Measurements from ENCODE around the gene GALNT10. TPM values are rescaled to one million over a fixed set of nuclear protein-coding genes. Genes with fewer than 3 reads are reported as not detected.

The GALNT10 gene
- total RNA-seq, 1 experiment from 2014 or later, result 22.9 TPM

GRCh38 chr5:154419236-154419635 lies 228.7 kb downstream of the GALNT10 start:
- Mint-ChIP-seq H3K4me1 (peaks cover 11% of the 10 kb centered on the region), H3K36me3 (peaks cover 3% of the 10 kb centered on the region; the same call in 1 of the 2 replicates), H3K27ac (no peak overlapping the region), H3K27me3 (ENCODE audit: low read depth) (no peaks in the 10 kb centered on the region), H3K9me3 (peaks cover 11% of the 10 kb centered on the region), H3K4me3 (no peak overlapping the region)
- CTCF ChIA-PET, result no interaction called here
- POLR2A ChIA-PET, result no interaction called here
- ATAC-seq, result no peak
- no peak for DNase-seq (ENCODE audit: low spot score)
- TF ChIP-seq ETV6 (CRISPR knock-in tag; IDR thresholded peaks at IDR 0.05), result no peak
- TF ChIP-seq, protein P1, sequence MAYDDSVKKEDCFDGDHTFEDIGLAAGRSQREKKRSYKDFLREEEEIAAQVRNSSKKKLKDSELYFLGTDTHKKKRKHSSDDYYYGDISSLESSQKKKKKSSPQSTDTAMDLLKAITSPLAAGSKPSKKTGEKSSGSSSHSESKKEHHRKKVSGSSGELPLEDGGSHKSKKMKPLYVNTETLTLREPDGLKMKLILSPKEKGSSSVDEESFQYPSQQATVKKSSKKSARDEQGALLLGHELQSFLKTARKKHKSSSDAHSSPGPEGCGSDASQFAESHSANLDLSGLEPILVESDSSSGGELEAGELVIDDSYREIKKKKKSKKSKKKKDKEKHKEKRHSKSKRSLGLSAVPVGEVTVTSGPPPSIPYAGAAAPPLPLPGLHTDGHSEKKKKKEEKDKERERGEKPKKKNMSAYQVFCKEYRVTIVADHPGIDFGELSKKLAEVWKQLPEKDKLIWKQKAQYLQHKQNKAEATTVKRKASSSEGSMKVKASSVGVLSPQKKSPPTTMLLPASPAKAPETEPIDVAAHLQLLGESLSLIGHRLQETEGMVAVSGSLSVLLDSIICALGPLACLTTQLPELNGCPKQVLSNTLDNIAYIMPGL (CRISPR knock-in tag; IDR thresholded peaks at IDR 0.05), result no peak
- TF ChIP-seq ZNF416 (CRISPR knock-in tag; IDR thresholded peaks at IDR 0.05), result no peak
- TF ChIP-seq, protein P2, sequence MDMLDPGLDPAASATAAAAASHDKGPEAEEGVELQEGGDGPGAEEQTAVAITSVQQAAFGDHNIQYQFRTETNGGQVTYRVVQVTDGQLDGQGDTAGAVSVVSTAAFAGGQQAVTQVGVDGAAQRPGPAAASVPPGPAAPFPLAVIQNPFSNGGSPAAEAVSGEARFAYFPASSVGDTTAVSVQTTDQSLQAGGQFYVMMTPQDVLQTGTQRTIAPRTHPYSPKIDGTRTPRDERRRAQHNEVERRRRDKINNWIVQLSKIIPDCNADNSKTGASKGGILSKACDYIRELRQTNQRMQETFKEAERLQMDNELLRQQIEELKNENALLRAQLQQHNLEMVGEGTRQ (CRISPR knock-in tag; IDR thresholded peaks at IDR 0.05), result no peak
- TF ChIP-seq ZNF317 (CRISPR knock-in tag; IDR thresholded peaks at IDR 0.05; ENCODE audit: borderline replicate concordance, low read depth), result no peak
- no peak for TF ChIP-seq RELA (CRISPR knock-in tag; IDR thresholded peaks at IDR 0.05; ENCODE audit: borderline replicate concordance)
- no peak for TF ChIP-seq TEAD1 (CRISPR knock-in tag; IDR thresholded peaks at IDR 0.05)
- no peak for TF ChIP-seq MLX (CRISPR knock-in tag; IDR thresholded peaks at IDR 0.05)
- TF ChIP-seq CTCF (IDR thresholded peaks at IDR 0.05), result no peak
- no peak for TF ChIP-seq ESRRA (CRISPR knock-in tag; IDR thresholded peaks at IDR 0.05; ENCODE audit: borderline replicate concordance)

DNA sequence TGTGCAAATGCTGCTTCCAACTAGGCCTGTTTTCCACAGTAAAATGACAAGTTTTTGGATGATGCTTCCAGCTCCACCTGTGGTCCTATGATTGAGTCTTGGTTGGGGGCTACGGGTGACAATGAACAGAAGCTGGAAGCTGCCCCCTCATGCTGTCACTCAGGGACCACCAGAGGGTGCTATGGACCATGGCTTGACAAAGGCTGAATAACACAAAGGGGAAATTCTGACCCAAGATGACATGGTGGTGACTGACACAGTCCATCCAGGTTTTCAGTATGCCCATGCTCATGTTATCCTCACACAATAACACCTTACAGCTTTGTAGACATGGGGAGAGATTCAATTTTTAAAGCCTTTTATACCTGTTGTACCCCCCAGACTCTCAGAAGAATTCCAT lies 231.3 kb downstream of the GALNT10 start:
- H3K4me3 Mint-ChIP-seq, result no peak overlapping the region
- peaks cover 11% of the 10 kb centered on the region for H3K4me1 Mint-ChIP-seq
- H3K9me3 Mint-ChIP-seq, result peaks cover 11% of the 10 kb centered on the region
- POLR2A ChIA-PET, result no interaction called here
- H3K36me3 Mint-ChIP-seq, result peaks cover 3% of the 10 kb centered on the region; the same call in 1 of the 2 replicates
- H3K27ac Mint-ChIP-seq, result no peak overlapping the region
- CTCF ChIA-PET, result interaction anchor here (0.6 to 2.6 kb wide), 26 partner anchors 10 to 552 kb away, joined by 3 to 20 read pairs (median 4); partner anchors contain the start of genes FAM114A2 and MFAP3
- TF ChIP-seq CTCF (IDR thresholded peaks at IDR 0.05) (peak; percentile 48; the same call in 1 of the 2 replicates), ZNF232 (CRISPR knock-in tag; IDR thresholded peaks at IDR 0.05) (no peak)
- DNase-seq (ENCODE audit: low spot score), result peak; percentile 65
- peak; percentile 86 for ATAC-seq
- no peaks in the 10 kb centered on the region for H3K27me3 Mint-ChIP-seq (ENCODE audit: low read depth)

GRCh38 chr5:154422298-154422697 lies 231.8 kb downstream of the GALNT10 start:
- Mint-ChIP-seq H3K4me1 (peaks cover 11% of the 10 kb centered on the region), H3K4me3 (no peak overlapping the region), H3K36me3 (peaks cover 3% of the 10 kb centered on the region; the same call in 1 of the 2 replicates), H3K9me3 (peaks cover 11% of the 10 kb centered on the region), H3K27me3 (ENCODE audit: low read depth) (no peaks in the 10 kb centered on the region), H3K27ac (no peak overlapping the region)
- no peak for ATAC-seq
- POLR2A ChIA-PET, result no interaction called here
- no peak for DNase-seq (ENCODE audit: low spot score)
- CTCF ChIA-PET, result interaction anchor here (0.6 to 2.6 kb wide), 22 partner anchors 17 to 551 kb away, joined by 3 to 20 read pairs (median 4); partner anchors contain the start of genes FAM114A2 and MFAP3
- no peak for TF ChIP-seq ESRRA (CRISPR knock-in tag; IDR thresholded peaks at IDR 0.05; ENCODE audit: borderline replicate concordance)
- no peak for TF ChIP-seq CREM (CRISPR knock-in tag; IDR thresholded peaks at IDR 0.05)
- TF ChIP-seq NFATC4 (CRISPR knock-in tag; IDR thresholded peaks at IDR 0.05), result no peak
- no peak for TF ChIP-seq ELF4 (CRISPR knock-in tag; IDR thresholded peaks at IDR 0.05; ENCODE audit: low read depth)
- no peak for TF ChIP-seq FOXP4 (CRISPR knock-in tag; IDR thresholded peaks at IDR 0.05)
- TF ChIP-seq, protein P3, sequence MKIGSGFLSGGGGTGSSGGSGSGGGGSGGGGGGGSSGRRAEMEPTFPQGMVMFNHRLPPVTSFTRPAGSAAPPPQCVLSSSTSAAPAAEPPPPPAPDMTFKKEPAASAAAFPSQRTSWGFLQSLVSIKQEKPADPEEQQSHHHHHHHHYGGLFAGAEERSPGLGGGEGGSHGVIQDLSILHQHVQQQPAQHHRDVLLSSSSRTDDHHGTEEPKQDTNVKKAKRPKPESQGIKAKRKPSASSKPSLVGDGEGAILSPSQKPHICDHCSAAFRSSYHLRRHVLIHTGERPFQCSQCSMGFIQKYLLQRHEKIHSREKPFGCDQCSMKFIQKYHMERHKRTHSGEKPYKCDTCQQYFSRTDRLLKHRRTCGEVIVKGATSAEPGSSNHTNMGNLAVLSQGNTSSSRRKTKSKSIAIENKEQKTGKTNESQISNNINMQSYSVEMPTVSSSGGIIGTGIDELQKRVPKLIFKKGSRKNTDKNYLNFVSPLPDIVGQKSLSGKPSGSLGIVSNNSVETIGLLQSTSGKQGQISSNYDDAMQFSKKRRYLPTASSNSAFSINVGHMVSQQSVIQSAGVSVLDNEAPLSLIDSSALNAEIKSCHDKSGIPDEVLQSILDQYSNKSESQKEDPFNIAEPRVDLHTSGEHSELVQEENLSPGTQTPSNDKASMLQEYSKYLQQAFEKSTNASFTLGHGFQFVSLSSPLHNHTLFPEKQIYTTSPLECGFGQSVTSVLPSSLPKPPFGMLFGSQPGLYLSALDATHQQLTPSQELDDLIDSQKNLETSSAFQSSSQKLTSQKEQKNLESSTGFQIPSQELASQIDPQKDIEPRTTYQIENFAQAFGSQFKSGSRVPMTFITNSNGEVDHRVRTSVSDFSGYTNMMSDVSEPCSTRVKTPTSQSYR (CRISPR knock-in tag; IDR thresholded peaks at IDR 0.05), result no peak
- no peak for TF ChIP-seq HMGA2 (CRISPR knock-in tag; IDR thresholded peaks at IDR 0.05)
- no peak for TF ChIP-seq NFYB (CRISPR knock-in tag; conservative IDR thresholded peaks at IDR 0.05; ENCODE audit: low read depth)

Data from WTC11 (cell line).